Right cardiac atrium (tissue), 5 donors: ENCODE measurements around the gene MYOM3. TPM values are rescaled to one million over a fixed set of nuclear protein-coding genes. Genes with fewer than 3 reads are reported as not detected.
A peak's percentile ranks its signal among the peaks of the same experiment; 100 is the strongest.
"Not testable (repeated sequence)": the region's sequence is repeated elsewhere in the genome, so short reads cannot be mapped to it uniquely, and the experiment has no call there.

Experiments used
- ATAC-seq, 2 donors: fragments of 200-7000 bp; cut with Tn5 transposase; one replicate each; pipeline versions ENCODE4 v1.8.0 to v1.9.1; 2020; ENCODE audit warnings: moderate library complexity in 2 of 2, mild to moderate bottlenecking in 1 of 2
- DNase-seq, 3 donors: peaks; one replicate each; pipeline ENCODE4 v3.0.0-alpha.2; 2020
- H3K27ac ChIP-seq: one replicate; pipeline ENCODE4 v1.5.1; 2013; ENCODE audit warnings: mild to moderate bottlenecking, low read length, control low read depth, moderate library complexity
- H3K27me3 ChIP-seq: one replicate; pipeline ENCODE4 v1.6.1; 2013; ENCODE audit not compliant: control insufficient read depth, insufficient read depth
- H3K4me1 ChIP-seq: one replicate; pipeline ENCODE4 v1.6.1; 2013; ENCODE audit warnings: low read length; ENCODE audit not compliant: control insufficient read depth, insufficient read depth
- H3K4me3 ChIP-seq: one replicate; pipeline ENCODE4 v1.5.1; 2013; ENCODE audit warnings: low read length, control low read depth
- H3K9me3 ChIP-seq: one replicate; pipeline ENCODE4 v1.6.1; 2013; ENCODE audit warnings: low read length; ENCODE audit not compliant: control insufficient read depth
- WGBS: extraction: QIAGEN DNeasy Blood & Tissue Kit; methylation state at CpG from one replicate; pipeline ENCODE4 v1.1.7; 2013; 5-methylcytosine and 5-hydroxymethylcytosine counted together
- intact Hi-C, 4 donors: fragments of 100-400 bp; cut with DNase I; formaldehyde crosslinking; loops; one replicate each; pipeline versions ENCODE4 v1.11.0 to v1.14.0; 2022 to 2023
- polyA plus RNA-seq: library from polyadenylated mRNA; stranded (reverse); fragments of 200-250 nt; gene quantifications from one replicate; pipeline ENCODE4 v1.2.3, GENCODE V29; 2013
- total RNA-seq, 4 donors: library from RNA; stranded (reverse); fragmentation: NEBNext Ultra II Directional; extraction: Animal tissue kit (Norgen Biotek cat#: 25700); gene quantifications; one replicate each; pipeline ENCODE4 v1.2.1, GENCODE V29; 2021
- donor health status: healthy with polysubstance abuse.
- donor health status: DM: no; HTN: yes; CAD: no.
- donor health status: DM: no; HTN: no; CAD: no.
- donor health status: DM: no; HTN: yes; CAD: no; lungs with severe emphysema.
- donor health status: DM: yes; HTN: yes; CAD: no.

The MYOM3 gene
- total and polyA plus RNA-seq, 5 donors, result 202 to 292 (median 258) TPM

DNA sequence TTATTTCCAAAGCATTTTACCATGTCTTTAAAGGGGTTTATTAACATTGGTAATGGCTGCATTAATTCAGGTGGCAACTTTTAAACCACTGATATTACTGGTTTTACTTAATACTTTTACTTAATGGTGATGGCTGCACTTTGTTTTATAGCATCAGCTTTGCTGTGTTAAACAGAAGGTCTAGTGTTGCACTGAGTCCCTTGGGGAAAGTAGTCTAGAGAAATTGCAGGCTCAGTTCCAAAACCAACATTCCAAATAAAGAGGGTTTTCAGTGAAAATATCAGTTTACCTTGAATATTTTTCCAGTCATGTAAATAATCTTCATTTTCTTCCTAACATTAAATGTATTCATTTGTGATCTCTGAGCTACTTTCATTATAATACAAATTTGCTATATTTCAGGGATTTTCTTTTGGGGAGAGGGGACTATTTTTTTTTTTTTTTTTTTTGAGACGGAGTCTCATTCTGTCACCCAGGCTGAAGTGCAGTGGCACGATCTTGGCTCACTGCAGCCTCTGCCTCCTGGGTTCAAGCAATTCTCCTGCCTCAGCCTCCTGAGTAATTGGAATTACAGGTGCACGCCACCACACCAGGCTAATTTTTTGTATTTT is 103.3 kb downstream of the MYOM3 start:
- H3K4me1 ChIP-seq, H3K27ac ChIP-seq, H3K27me3 ChIP-seq, DNase-seq, H3K4me3 ChIP-seq, H3K9me3 ChIP-seq, intact Hi-C loops: not testable (repeated sequence)
- WGBS, result 12% methylated on average over 3 of the region's 3 CpGs
- peak; percentile 64 to 66 for ATAC-seq

DNA sequence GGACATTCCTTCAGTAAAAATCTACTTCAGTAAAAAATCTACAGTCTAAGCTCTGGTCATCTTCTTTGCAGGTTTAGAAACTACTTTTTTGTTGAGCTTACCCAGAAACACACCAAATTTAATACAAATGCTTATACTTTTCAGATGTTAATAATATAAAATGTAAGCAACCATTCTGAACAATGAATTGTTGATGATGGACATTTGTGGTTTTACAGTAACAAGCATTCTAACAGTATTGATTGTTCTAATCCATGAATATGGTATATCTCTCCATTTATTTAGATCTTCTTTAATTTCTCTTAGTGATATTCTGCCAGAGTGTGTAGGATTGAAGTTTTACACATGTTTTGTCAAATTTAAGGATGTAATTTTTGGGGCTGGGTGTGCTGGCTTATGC is 104.9 kb downstream of the MYOM3 start:
- Histone ChIP-seq H3K27me3 (no peaks in the 10 kb centered on the region), H3K9me3 (no peaks in the 10 kb centered on the region), H3K27ac (no peak overlapping the region), H3K4me3 (no peak overlapping the region), H3K4me1 (peaks cover 8% of the 10 kb centered on the region)
- intact Hi-C loops, result no loop called here
- DNase-seq, result no peak
- no peak for ATAC-seq

Other genes starting within 250 kb of the MYOM3 start
- gene FUCA1, start 243.8 kb downstream of the MYOM3 start, total RNA-seq, result 10 to 100 TPM; 16.8 to 22.1 (median 19.4) TPM
- 15.5 TPM for gene FUCA1, start 243.8 kb downstream of the MYOM3 start, polyA plus RNA-seq
- not detected for gene CNR2, start 198.8 kb downstream of the MYOM3 start, total RNA-seq
- not detected for gene CNR2, start 198.8 kb downstream of the MYOM3 start, polyA plus RNA-seq
- gene PNRC2, start 152.3 kb downstream of the MYOM3 start, total RNA-seq, result 100 to 1,000 TPM in 1 of 4 donors, 10 to 100 TPM in 3; 74.6 to 104 (median 87.6) TPM
- gene PNRC2, start 152.3 kb downstream of the MYOM3 start, polyA plus RNA-seq, result 82.2 TPM
- gene SRSF10, start 131.8 kb downstream of the MYOM3 start, total RNA-seq, result 10 to 100 TPM; 49.8 to 59.0 (median 53.0) TPM
- 39.8 TPM for gene SRSF10, start 131.8 kb downstream of the MYOM3 start, polyA plus RNA-seq
- gene IL22RA1, start 31.0 kb upstream of the MYOM3 start, total RNA-seq, result under 1 TPM; 0.28 to 0.51 (median 0.30) TPM
- 0.29 TPM for gene IL22RA1, start 31.0 kb upstream of the MYOM3 start, polyA plus RNA-seq
- 1 to 10 TPM; 3.3 to 6.2 (median 5.9) TPM for gene IFNLR1, start 75.2 kb upstream of the MYOM3 start, total RNA-seq
- gene IFNLR1, start 75.2 kb upstream of the MYOM3 start, polyA plus RNA-seq, result 3.4 TPM
- 1 to 10 TPM in 1 of 4 donors, under 1 TPM in 2, not detected in 1; 0.39 to 1.7 (median 0.85) TPM for gene GRHL3, start 207.2 kb upstream of the MYOM3 start, total RNA-seq
- not detected for gene GRHL3, start 207.2 kb upstream of the MYOM3 start, polyA plus RNA-seq